ENCODE data around the gene MECR. TPM values are rescaled to one million over a fixed set of nuclear protein-coding genes. Genes with fewer than 3 reads are reported as not detected.

Gene MECR
- polyA plus RNA-seq, 1 experiment: 18.2 TPM

- ChIA-PET CTCF (interaction anchor here (0.8 to 2.2 kb wide), 8 partner anchors 17 to 1467 kb away, joined by 3 to 13 read pairs (median 4); no protein-coding TSS in a partner anchor), POLR2A (no interaction called here)
- TF ChIP-seq, protein P1, sequence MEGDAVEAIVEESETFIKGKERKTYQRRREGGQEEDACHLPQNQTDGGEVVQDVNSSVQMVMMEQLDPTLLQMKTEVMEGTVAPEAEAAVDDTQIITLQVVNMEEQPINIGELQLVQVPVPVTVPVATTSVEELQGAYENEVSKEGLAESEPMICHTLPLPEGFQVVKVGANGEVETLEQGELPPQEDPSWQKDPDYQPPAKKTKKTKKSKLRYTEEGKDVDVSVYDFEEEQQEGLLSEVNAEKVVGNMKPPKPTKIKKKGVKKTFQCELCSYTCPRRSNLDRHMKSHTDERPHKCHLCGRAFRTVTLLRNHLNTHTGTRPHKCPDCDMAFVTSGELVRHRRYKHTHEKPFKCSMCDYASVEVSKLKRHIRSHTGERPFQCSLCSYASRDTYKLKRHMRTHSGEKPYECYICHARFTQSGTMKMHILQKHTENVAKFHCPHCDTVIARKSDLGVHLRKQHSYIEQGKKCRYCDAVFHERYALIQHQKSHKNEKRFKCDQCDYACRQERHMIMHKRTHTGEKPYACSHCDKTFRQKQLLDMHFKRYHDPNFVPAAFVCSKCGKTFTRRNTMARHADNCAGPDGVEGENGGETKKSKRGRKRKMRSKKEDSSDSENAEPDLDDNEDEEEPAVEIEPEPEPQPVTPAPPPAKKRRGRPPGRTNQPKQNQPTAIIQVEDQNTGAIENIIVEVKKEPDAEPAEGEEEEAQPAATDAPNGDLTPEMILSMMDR (IDR thresholded peaks at IDR 0.05; ENCODE audit: low read depth, low read length): peak; percentile 35; the same call in 1 of the 2 replicates
- DNase-seq (ENCODE audit: low read depth, low spot score): no peak
- Histone ChIP-seq H3K27ac (ENCODE audit: low read depth, low read length) (no peak overlapping the region), H3K9me3 (ENCODE audit: control insufficient read depth, insufficient read depth, low read length) (no peaks in the 10 kb centered on the region), H3K27me3 (ENCODE audit: control insufficient read depth, insufficient read depth, low read length) (peaks cover 4% of the 10 kb centered on the region), H3K4me3 (ENCODE audit: low read depth, low read length) (no peak overlapping the region)
Observed at GRCh38 chr1:29240400-29240837, 9.7 kb upstream of the MECR start.

GRCh38 chr1:29239142-29239541 is 8.4 kb upstream of the MECR start:
- Histone ChIP-seq H3K4me3 (ENCODE audit: low read depth, low read length) (no peak overlapping the region), H3K9me3 (ENCODE audit: control insufficient read depth, insufficient read depth, low read length) (no peaks in the 10 kb centered on the region), H3K27me3 (ENCODE audit: control insufficient read depth, insufficient read depth, low read length) (peaks cover 4% of the 10 kb centered on the region), H3K27ac (ENCODE audit: low read depth, low read length) (no peak overlapping the region)
- TF ChIP-seq, protein P1 (IDR thresholded peaks at IDR 0.05; ENCODE audit: low read depth, low read length): no peak
- POLR2A ChIA-PET: interaction anchor here (0.6 to 0.9 kb wide), 2 partner anchors 9 to 22 kb away, joined by 3 to 5 read pairs; no protein-coding TSS in a partner anchor
- DNase-seq (ENCODE audit: low read depth, low spot score): no peak
- CTCF ChIA-PET: interaction anchor here (0.6 to 2.2 kb wide), 4 partner anchors 554 to 1469 kb away, joined by 3 to 13 read pairs (median 3); no protein-coding TSS in a partner anchor

DNA sequence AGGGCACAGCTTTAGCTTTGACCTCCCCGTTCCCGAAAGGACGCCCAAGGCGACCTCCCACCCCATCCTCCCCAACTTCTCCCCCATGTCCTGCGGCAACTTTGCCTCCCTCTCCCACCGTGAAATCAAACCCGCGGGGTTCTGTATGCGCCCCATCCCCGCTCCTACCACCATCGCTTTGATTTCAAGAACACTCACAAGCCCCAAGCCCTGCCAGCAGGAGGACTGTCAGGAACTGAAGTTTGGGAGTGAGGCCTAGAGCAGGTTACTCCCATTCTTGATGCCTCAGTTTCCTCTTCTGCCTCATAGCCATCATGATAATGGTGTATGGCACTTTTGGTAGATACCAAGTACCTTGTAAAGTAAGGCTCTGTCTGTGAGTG is 7.9 kb upstream of the MECR start:
- H3K27ac ChIP-seq (ENCODE audit: low read depth, low read length): no peak overlapping the region
- H3K4me3 ChIP-seq (ENCODE audit: low read depth, low read length): peak overlapping the region; percentile 52; the same call in 1 of the 2 replicates
- POLR2A ChIA-PET: interaction anchor here (0.9 kb wide), 1 partner anchor 9 kb away, joined by 3 read pairs; no protein-coding TSS in a partner anchor

DNA sequence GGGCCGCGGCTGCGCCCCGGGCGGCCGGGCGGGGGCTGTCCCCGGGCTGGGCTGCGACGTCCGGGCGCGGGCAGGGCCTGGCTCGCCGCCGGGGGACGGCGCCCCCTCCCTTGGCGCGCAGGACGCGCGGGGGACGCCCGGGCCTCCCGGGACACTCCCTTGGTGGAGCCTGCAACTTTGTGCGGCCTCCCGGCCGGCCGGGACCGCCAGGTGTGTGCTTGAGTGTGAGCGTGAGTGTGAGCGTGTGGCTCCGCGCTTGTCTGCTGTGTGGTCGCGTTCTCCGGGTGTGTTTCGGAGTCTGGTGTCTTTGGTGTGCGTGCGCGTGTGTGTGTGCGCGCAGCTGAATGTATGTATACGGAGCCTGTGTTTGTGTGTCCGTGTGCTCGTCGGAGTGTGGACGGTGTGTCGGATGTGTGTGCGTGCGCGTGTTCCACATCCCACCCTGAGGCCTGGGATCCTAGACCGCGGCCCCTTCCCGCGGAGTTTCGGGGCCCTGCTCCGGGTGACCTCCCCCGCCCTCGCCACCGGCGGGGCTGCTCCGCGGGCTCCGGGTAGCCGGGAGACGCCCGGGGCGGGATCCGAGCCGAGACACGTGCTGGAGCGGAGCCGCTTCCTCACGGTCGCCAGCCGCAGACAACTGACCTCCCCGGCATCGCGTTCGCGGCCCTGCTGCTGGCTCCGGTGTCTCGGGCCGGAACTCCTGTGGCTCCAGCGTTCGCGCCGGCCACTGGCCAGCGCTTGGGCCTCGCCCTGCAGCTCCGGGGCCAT is 7.3 kb upstream of the MECR start:
- POLR2A ChIA-PET: no interaction called here
- TF ChIP-seq, protein P1 (IDR thresholded peaks at IDR 0.05; ENCODE audit: low read depth, low read length): no peak
- no peak for DNase-seq (ENCODE audit: low read depth, low spot score)
- Histone ChIP-seq H3K9me3 (ENCODE audit: control insufficient read depth, insufficient read depth, low read length) (no peaks in the 10 kb centered on the region), H3K4me3 (ENCODE audit: low read depth, low read length) (peak overlapping the region; percentile 52), H3K27ac (ENCODE audit: low read depth, low read length) (no peak overlapping the region), H3K27me3 (ENCODE audit: control insufficient read depth, insufficient read depth, low read length) (peaks cover 11% of the 10 kb centered on the region)
- CTCF ChIA-PET: interaction anchor here (1.4 kb wide), 1 partner anchor 847 kb away, joined by 3 read pairs; no protein-coding TSS in a partner anchor

More for the DNA sequence above, 7.9 kb upstream of the MECR start:
- Histone ChIP-seq H3K9me3 (ENCODE audit: control insufficient read depth, insufficient read depth, low read length) (no peaks in the 10 kb centered on the region), H3K27me3 (ENCODE audit: control insufficient read depth, insufficient read depth, low read length) (peaks cover 10% of the 10 kb centered on the region)
- CTCF ChIA-PET: interaction anchor here (1.1 to 1.4 kb wide), 2 partner anchors 554 to 847 kb away, joined by 3 read pairs; no protein-coding TSS in a partner anchor
- no peak for DNase-seq (ENCODE audit: low read depth, low spot score)
- TF ChIP-seq, protein P1 (IDR thresholded peaks at IDR 0.05; ENCODE audit: low read depth, low read length): no peak
